H1 (cell line): ENCODE results near the gene TTLL5. TPM values are rescaled to one million over a fixed set of nuclear protein-coding genes. Genes with fewer than 3 reads are reported as not detected.

ENCODE experiments used
- CTCF ChIA-PET: fragments of 300-600 bp; sonication (Branson Sonifier 250); formaldehyde crosslinking; loops from one replicate; lab custom pipeline; 2021; ENCODE audit not compliant: partially characterized antibody; lab: Charles Lee
- POLR2A ChIA-PET: fragments of 300-600 bp; sonication (Branson Sonifier 250); formaldehyde crosslinking; loops from one replicate; lab custom pipeline; 2021; ENCODE audit warnings: inconsistent platforms; ENCODE audit not compliant: partially characterized antibody; lab: Charles Lee
- DNase-seq, 2 experiments: peaks; one replicate each; pipeline versions ENCODE4 v3.0.0 to v3.0.0-alpha.2; 2010 to 2022; ENCODE audit warnings: low spot score in 2 of 2, low read depth in 1 of 2, mixed read lengths in 1 of 2
- FAIRE-seq: peaks from 2 replicates; lab custom pipeline; 2011; peaks lifted over from hg19 to GRCh38; lab: Jason Lieb, UNC
- H2AFZ ChIP-seq: 2 replicates; pipeline ENCODE4 v1.8.1; 2012; ENCODE audit warnings: low read length, inconsistent platforms
- H2AK5ac ChIP-seq: 2 replicates; pipeline ENCODE4 v1.6.1; 2013; ENCODE audit warnings: low read depth, low read length
- H2BK120ac ChIP-seq: replicated peaks from 2 replicates; pipeline ENCODE3; 2013; ENCODE audit warnings: low read depth, low read length, inconsistent platforms
- H2BK12ac ChIP-seq: 2 replicates; pipeline ENCODE4 v1.6.1; 2013; ENCODE audit warnings: low read depth, low read length
- H2BK15ac ChIP-seq: 2 replicates; pipeline ENCODE4 v1.6.1; 2013; ENCODE audit warnings: low read length
- H2BK20ac ChIP-seq: 2 replicates; pipeline ENCODE4 v1.6.1; 2013; ENCODE audit warnings: low read length
- H2BK5ac ChIP-seq: 2 replicates; pipeline ENCODE4 v1.6.1; 2013; ENCODE audit warnings: low read depth, low read length
- H3K14ac ChIP-seq: 2 replicates; pipeline ENCODE4 v1.6.1; 2013; ENCODE audit warnings: inconsistent platforms; ENCODE audit not compliant: insufficient read length
- H3K18ac ChIP-seq: 2 replicates; pipeline ENCODE4 v1.6.1; 2013; ENCODE audit warnings: low read length; ENCODE audit errors: extremely low read depth
- H3K23ac ChIP-seq: 2 replicates; pipeline ENCODE4 v1.6.1; 2013; ENCODE audit warnings: inconsistent platforms; ENCODE audit not compliant: insufficient read length
- H3K23me2 ChIP-seq: 2 replicates; pipeline ENCODE4 v1.6.1; 2013; ENCODE audit warnings: low read depth, low read length
- H3K27ac ChIP-seq: 2 replicates; pipeline ENCODE4 v1.6.1; 2011; ENCODE audit warnings: low read depth, low read length, inconsistent platforms
- H3K27me3 ChIP-seq, 4 experiments: replicated peaks in 1 of 4; 1 replicate in 1 of 4; 2 replicates in 3 of 4; pipeline versions ENCODE4 v1.6.1 to v1.8.1; 2011 to 2013; ENCODE audit warnings: low read length in 3 of 4, mild to moderate bottlenecking in 3 of 4, inconsistent platforms in 2 of 4, mixed read lengths in 2 of 4, moderate library complexity in 1 of 4; ENCODE audit not compliant: control insufficient read depth in 3 of 4, insufficient read depth in 3 of 4; ENCODE audit errors: extremely low read depth in 1 of 4
- H3K36me3 ChIP-seq, 4 experiments: 2 replicates each; pipeline versions ENCODE4 v1.6.1 to v1.8.1; 2011 to 2013; ENCODE audit warnings: mild to moderate bottlenecking in 4 of 4, low read length in 3 of 4, moderate library complexity in 2 of 4, control low read depth in 1 of 4, inconsistent platforms in 1 of 4; ENCODE audit not compliant: insufficient read depth in 4 of 4, control insufficient read depth in 2 of 4
- H3K4ac ChIP-seq: replicated peaks from 2 replicates; pipeline ENCODE3; 2013; ENCODE audit warnings: low read length, low read depth, mixed read lengths, inconsistent platforms; ENCODE audit not compliant: insufficient read length
- H3K4me1 ChIP-seq, 4 experiments: replicated peaks in 1 of 4; 1 replicate in 1 of 4; 2 replicates in 3 of 4; pipeline versions ENCODE4 v1.6.1 to v1.8.1; 2011 to 2013; ENCODE audit warnings: low read length in 3 of 4, inconsistent platforms in 2 of 4, mixed read lengths in 1 of 4; ENCODE audit not compliant: insufficient read depth in 4 of 4, control insufficient read depth in 3 of 4
- H3K4me2 ChIP-seq, 2 experiments: 2 replicates each; pipeline versions ENCODE4 v1.6.1 to v1.8.1; 2011 to 2013; ENCODE audit warnings: low read depth in 2 of 2, low read length in 2 of 2, control low read depth in 1 of 2, inconsistent platforms in 1 of 2, mild to moderate bottlenecking in 1 of 2; ENCODE audit not compliant: insufficient read depth in 1 of 2
- H3K4me3 ChIP-seq, 4 experiments: fragments of 200-600, 300-600 bp in 1 of 4; sonication (generic), shearing (Covaris generic), sonication (Bioruptor Twin) in 1 of 4; 2 replicates each; pipeline versions ENCODE4 v1.5.1 to v1.8.1; 2011 to 2016; ENCODE audit warnings: low read length in 4 of 4, low read depth in 3 of 4, control low read depth in 2 of 4, inconsistent platforms in 2 of 4, mild to moderate bottlenecking in 2 of 4, mixed read lengths in 1 of 4, moderate library complexity in 1 of 4; ENCODE audit not compliant: insufficient read depth in 2 of 4; ENCODE audit errors: extremely low read depth in 1 of 4
- H3K56ac ChIP-seq: replicated peaks from 2 replicates; pipeline ENCODE3; 2013; ENCODE audit warnings: low read depth, mild to moderate bottlenecking, mixed read lengths, low read length, inconsistent platforms; ENCODE audit not compliant: insufficient read length
- H3K79me1 ChIP-seq: 2 replicates; pipeline ENCODE4 v1.6.1; 2013; ENCODE audit warnings: low read depth, low read length, control low read depth
- H3K79me2 ChIP-seq, 2 experiments: 2 replicates each; pipeline versions ENCODE4 v1.6.1 to v1.8.1; 2012 to 2013; ENCODE audit warnings: low read length in 2 of 2, mild to moderate bottlenecking in 2 of 2, inconsistent platforms in 1 of 2; ENCODE audit not compliant: insufficient read depth in 2 of 2, control insufficient read depth in 1 of 2
- H3K9ac ChIP-seq, 4 experiments: replicated peaks in 1 of 4; 1 replicate in 1 of 4; 2 replicates in 3 of 4; pipeline versions ENCODE4 v1.6.1 to v1.8.1; 2011 to 2013; ENCODE audit warnings: low read depth in 3 of 4, low read length in 3 of 4, control low read depth in 2 of 4, mild to moderate bottlenecking in 2 of 4, moderate library complexity in 2 of 4, inconsistent platforms in 1 of 4; ENCODE audit errors: extremely low read depth in 1 of 4
- H3K9me3 ChIP-seq, 2 experiments: 2 replicates each; pipeline versions ENCODE4 v1.6.1 to v1.8.1; 2012 to 2013; ENCODE audit warnings: mild to moderate bottlenecking in 2 of 2, moderate library complexity in 2 of 2, control low read depth in 1 of 2, inconsistent platforms in 1 of 2, low read depth in 1 of 2, low read length in 1 of 2, mixed read lengths in 1 of 2; ENCODE audit not compliant: insufficient read depth in 2 of 2
- H4K20me1 ChIP-seq, 2 experiments: replicated peaks in 1 of 2; 2 replicates each; pipeline versions ENCODE3 to v1.8.1; 2011 to 2013; ENCODE audit warnings: inconsistent platforms in 2 of 2, low read length in 2 of 2, mild to moderate bottlenecking in 1 of 2; ENCODE audit not compliant: insufficient read depth in 2 of 2, control insufficient read depth in 1 of 2
- H4K5ac ChIP-seq: 2 replicates; pipeline ENCODE4 v1.6.1; 2013; ENCODE audit warnings: low read length, low read depth, mixed read lengths, inconsistent platforms; ENCODE audit not compliant: insufficient read length
- H4K8ac ChIP-seq: 2 replicates; pipeline ENCODE4 v1.8.0; 2013; ENCODE audit warnings: mild to moderate bottlenecking, moderate library complexity, low read length, inconsistent platforms; ENCODE audit not compliant: insufficient read depth; ENCODE audit errors: extremely low read depth
- H4K91ac ChIP-seq: replicated peaks from 2 replicates; pipeline ENCODE3; 2013; ENCODE audit warnings: low read length, mixed read lengths, inconsistent platforms; ENCODE audit not compliant: insufficient read length
- EGR1 ChIP-seq: IDR thresholded peaks from 2 replicates; pipeline ENCODE4 v1.6.1; 2011; ENCODE audit warnings: low read depth, low read length, borderline replicate concordance
- SIN3A ChIP-seq, 2 experiments: IDR thresholded peaks in 1 of 2; conservative IDR thresholded peaks in 1 of 2; 2 replicates each; pipeline ENCODE4 v1.6.1; 2011 to 2012; ENCODE audit warnings: low read length in 2 of 2, improper control_type of control experiment in 1 of 2, low read depth in 1 of 2, mild to moderate bottlenecking in 1 of 2
- SIRT6 ChIP-seq: IDR thresholded peaks from one replicate; pipeline ENCODE4 v1.7.1; 2012; ENCODE audit warnings: low read length, inconsistent platforms
- SRF ChIP-seq: IDR thresholded peaks from 2 replicates; pipeline ENCODE4 v1.6.1; 2011; ENCODE audit warnings: mild to moderate bottlenecking, low read depth, low read length, moderate library complexity
- WGBS, 2 experiments: shearing (Covaris generic) in 1 of 2; methylation state at CpG; one replicate each; pipeline versions ENCODE4 v1.1.6 to v1.1.7; 2013 to 2015; ENCODE audit warnings: low lambda C conversion rate in 2 of 2, mixed read lengths in 2 of 2, inconsistent platforms in 1 of 2, low coverage in 1 of 2, missing lambda C conversion rate in 1 of 2; ENCODE audit not compliant: insufficient replicate concordance in 2 of 2, insufficient coverage in 1 of 2, insufficient read length in 1 of 2; ENCODE audit errors: extremely low coverage in 1 of 2, missing lambda C conversion rate in 1 of 2; 5-methylcytosine and 5-hydroxymethylcytosine counted together
- polyA plus RNA-seq, 7 experiments: library from polyadenylated mRNA; depleted of rRNA in 3 of 7; stranded (reverse) in 5 of 7; unstranded in 2 of 7; fragments of >200 nt in 5 of 7; fragments of 200-250 nt in 2 of 7; gene quantifications; 1 replicate in 5 of 7; 2 replicates in 1 of 7; 4 replicates in 1 of 7; pipeline versions ENCODE4 v1.2.1 to v1.2.3, GENCODE V29; 2011 to 2013; ENCODE audit warnings: missing spikeins in 2 of 7, mixed read lengths in 2 of 7
- total RNA-seq: library from RNA; stranded (reverse); fragmentation: NEBNext Ultra II Directional; extraction: Animal tissue kit (Norgen Biotek cat#: 25700); gene quantifications from 2 replicates; pipeline ENCODE4 v1.2.1, GENCODE V29; 2021

Gene TTLL5
- total and polyA plus RNA-seq, 2 of the 8 experiments (the other 6 are each of a cell fraction or from before 2014, with no cell fraction given) = 16.1 to 45.9 TPM

GRCh38 chr14:75655235-75655634, 5.8 kb upstream of the TTLL5 start:
- POLR2A ChIA-PET = interaction anchor here (1.0 to 4.1 kb wide), 4 partner anchors 24 to 82 kb away, joined by 3 to 19 read pairs (median 5); partner anchors contain the start of gene FLVCR2
- Histone ChIP-seq H3K4me2 (no peak overlapping the region), H3K56ac (no peak overlapping the region), H3K79me2 (peaks cover 0 to 25% of the 10 kb centered on the region in 2 experiments; a peak in 3 of 4 replicates), H3K79me1 (peaks cover 8% of the 10 kb centered on the region; the same call in 1 of the 2 replicates), H3K9ac (no peak overlapping the region), H2BK5ac (no peak overlapping the region), H3K27ac (no peak overlapping the region), H2BK12ac (no peak overlapping the region), H2AK5ac (no peak overlapping the region), H3K4ac (no peak overlapping the region), H4K5ac (no peak overlapping the region), H3K23me2 (0 out of 2 replicates have a peak, but pooled peaks cover 5% of the 10 kb centered on the region), H2BK15ac (no peak overlapping the region), H3K14ac (no peak overlapping the region), H3K4me3 (no peak overlapping the region), H3K27me3 (no peaks in the 10 kb centered on the region), H3K23ac (no peak overlapping the region), H2AFZ (no peak overlapping the region), H4K20me1 (peaks cover 2% of the 10 kb centered on the region in 2 experiments), H2BK20ac (no peak overlapping the region), H4K91ac (no peak overlapping the region), H3K18ac (no peak overlapping the region), H4K8ac (no peak overlapping the region), H3K9me3 (no peaks in the 10 kb centered on the region), H3K36me3 (peaks cover 15 to 44% (median 31%) of the 10 kb centered on the region in 4 experiments), H3K4me1 (0 out of 7 replicates have a peak, but pooled peaks cover 0 to 2% (median 0%) of the 10 kb centered on the region in 4 experiments), H2BK120ac (no peak overlapping the region)
- CTCF ChIA-PET = interaction anchor here (0.7 to 13.7 kb wide), 29 partner anchors 9 to 407 kb away, joined by 3 to 348 read pairs (median 6); partner anchors contain the start of genes BATF and FLVCR2
- DNase-seq = no peak
- FAIRE-seq = no peak
- TF ChIP-seq SIRT6 (no peak), EGR1 (no peak), SIN3A (conservative IDR thresholded peaks at IDR 0.05 in 1 of 2, IDR thresholded peaks at IDR 0.05 in 1 of 2; ENCODE audit: low read depth in 1 of 2, low read length in 2 of 2) (no peak), SRF (0 out of 2 replicates have a peak, but pooled peaks have one; percentile 57)
- WGBS, 2 experiments = 0% methylated on average over 1 of the region's 1 CpG; no CpG with 5 or more reads in 1 of the 2 experiments
